Measurements from ENCODE around the gene TMEM254. TPM values are rescaled to one million over a fixed set of nuclear protein-coding genes. Genes with fewer than 3 reads are reported as not detected.

Gene TMEM254
- total and polyA plus RNA-seq, 9 of the 15 experiments (the other 6 are each of a cell fraction or from before 2014, with no cell fraction given) = 0.59 to 4.7 (median 1.9) TPM

DNA sequence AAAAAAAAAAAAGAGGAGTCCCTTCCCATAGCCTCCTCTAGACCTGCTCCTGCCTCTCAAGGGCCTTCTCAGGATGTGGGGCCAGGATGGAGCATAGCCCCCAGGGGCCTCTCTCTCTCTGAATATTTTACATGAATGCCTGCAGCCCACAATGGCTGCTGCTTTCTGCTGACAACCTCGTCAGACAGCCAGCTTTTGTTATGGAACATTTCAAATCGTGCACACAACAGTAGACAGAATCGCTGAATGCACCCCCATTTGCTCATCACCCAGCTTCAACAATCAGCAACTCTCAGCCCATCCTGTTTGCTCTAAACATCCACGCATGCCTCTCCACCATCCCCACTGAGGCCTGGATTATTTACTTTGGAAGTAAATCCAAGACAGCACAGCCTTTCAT lies 59.5 kb downstream of the TMEM254 start:
- H3K27me3 ChIP-seq (ENCODE audit: control insufficient read depth in 2 of 2, insufficient read depth in 2 of 2, low read length in 2 of 2) = peaks cover 32 to 70% of the 10 kb centered on the region in 2 experiments
- H3K4me3 ChIP-seq = no peak overlapping the region
- intact Hi-C loops (cut with micrococcal nuclease) (no loop called here), in situ Hi-C loops (cut with MboI) (no loop called here)
- no peak overlapping the region for H3K4me2 ChIP-seq (ENCODE audit: insufficient read depth, low read length)
- POLR2A ChIA-PET = no interaction called here
- no peak for TF ChIP-seq CHD4 (IDR thresholded peaks at IDR 0.05; ENCODE audit: insufficient read depth, insufficient replicate concordance, low read depth, low read length, poor library complexity, severe bottlenecking)
- no peak for TF ChIP-seq ZNF140 (CRISPR knock-in tag; IDR thresholded peaks at IDR 0.05)
- TF ChIP-seq NR4A1 (CRISPR knock-in tag; IDR thresholded peaks at IDR 0.05) = no peak
- TF ChIP-seq NR4A1 (tag; IDR thresholded peaks at IDR 0.05) = no peak
- TF ChIP-seq, protein P1, sequence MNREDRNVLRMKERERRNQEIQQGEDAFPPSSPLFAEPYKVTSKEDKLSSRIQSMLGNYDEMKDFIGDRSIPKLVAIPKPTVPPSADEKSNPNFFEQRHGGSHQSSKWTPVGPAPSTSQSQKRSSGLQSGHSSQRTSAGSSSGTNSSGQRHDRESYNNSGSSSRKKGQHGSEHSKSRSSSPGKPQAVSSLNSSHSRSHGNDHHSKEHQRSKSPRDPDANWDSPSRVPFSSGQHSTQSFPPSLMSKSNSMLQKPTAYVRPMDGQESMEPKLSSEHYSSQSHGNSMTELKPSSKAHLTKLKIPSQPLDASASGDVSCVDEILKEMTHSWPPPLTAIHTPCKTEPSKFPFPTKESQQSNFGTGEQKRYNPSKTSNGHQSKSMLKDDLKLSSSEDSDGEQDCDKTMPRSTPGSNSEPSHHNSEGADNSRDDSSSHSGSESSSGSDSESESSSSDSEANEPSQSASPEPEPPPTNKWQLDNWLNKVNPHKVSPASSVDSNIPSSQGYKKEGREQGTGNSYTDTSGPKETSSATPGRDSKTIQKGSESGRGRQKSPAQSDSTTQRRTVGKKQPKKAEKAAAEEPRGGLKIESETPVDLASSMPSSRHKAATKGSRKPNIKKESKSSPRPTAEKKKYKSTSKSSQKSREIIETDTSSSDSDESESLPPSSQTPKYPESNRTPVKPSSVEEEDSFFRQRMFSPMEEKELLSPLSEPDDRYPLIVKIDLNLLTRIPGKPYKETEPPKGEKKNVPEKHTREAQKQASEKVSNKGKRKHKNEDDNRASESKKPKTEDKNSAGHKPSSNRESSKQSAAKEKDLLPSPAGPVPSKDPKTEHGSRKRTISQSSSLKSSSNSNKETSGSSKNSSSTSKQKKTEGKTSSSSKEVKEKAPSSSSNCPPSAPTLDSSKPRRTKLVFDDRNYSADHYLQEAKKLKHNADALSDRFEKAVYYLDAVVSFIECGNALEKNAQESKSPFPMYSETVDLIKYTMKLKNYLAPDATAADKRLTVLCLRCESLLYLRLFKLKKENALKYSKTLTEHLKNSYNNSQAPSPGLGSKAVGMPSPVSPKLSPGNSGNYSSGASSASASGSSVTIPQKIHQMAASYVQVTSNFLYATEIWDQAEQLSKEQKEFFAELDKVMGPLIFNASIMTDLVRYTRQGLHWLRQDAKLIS (CRISPR knock-in tag; IDR thresholded peaks at IDR 0.05) = no peak
- no peak for TF ChIP-seq CBFA2T3 (IDR thresholded peaks at IDR 0.05)
- TF ChIP-seq, protein P2, sequence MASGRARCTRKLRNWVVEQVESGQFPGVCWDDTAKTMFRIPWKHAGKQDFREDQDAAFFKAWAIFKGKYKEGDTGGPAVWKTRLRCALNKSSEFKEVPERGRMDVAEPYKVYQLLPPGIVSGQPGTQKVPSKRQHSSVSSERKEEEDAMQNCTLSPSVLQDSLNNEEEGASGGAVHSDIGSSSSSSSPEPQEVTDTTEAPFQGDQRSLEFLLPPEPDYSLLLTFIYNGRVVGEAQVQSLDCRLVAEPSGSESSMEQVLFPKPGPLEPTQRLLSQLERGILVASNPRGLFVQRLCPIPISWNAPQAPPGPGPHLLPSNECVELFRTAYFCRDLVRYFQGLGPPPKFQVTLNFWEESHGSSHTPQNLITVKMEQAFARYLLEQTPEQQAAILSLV (tag; IDR thresholded peaks at IDR 0.05) = no peak
- TF ChIP-seq SIN3B (IDR thresholded peaks at IDR 0.05; ENCODE audit: low read depth) = no peak
- no peak for TF ChIP-seq HDAC1 (IDR thresholded peaks at IDR 0.05)
- TF ChIP-seq ATF4 (CRISPR knock-in tag; IDR thresholded peaks at IDR 0.05) = no peak
- H3K9me1 ChIP-seq (ENCODE audit: control insufficient read depth, insufficient read depth, low read length) = no peaks in the 10 kb centered on the region
- no peak overlapping the region for H3K9ac ChIP-seq (ENCODE audit: insufficient read depth in 1 of 2, low read depth in 2 of 2, low read length in 2 of 2)
- FAIRE-seq = no peak
- ATAC-seq = no peak
- BruUV-seq (replicated peaks) = no TSS peak
- no peak for DNase-seq (ENCODE audit: extremely low read depth in 1 of 4, low spot score in 3 of 4)
- no peaks in the 10 kb centered on the region for H3K36me3 ChIP-seq (ENCODE audit: control insufficient read depth, insufficient read depth, low read length)
- no peaks in the 10 kb centered on the region for H3K4me1 ChIP-seq (replicated peaks in 1 of 2; ENCODE audit: control insufficient read depth in 2 of 2, insufficient read depth in 2 of 2, low read length in 2 of 2)
- WGBS (ENCODE audit: insufficient coverage, low coverage, missing lambda C conversion rate) = 0% methylated on average over 4 of the region's 4 CpGs
- no peak overlapping the region for H2AFZ ChIP-seq (ENCODE audit: low read depth, low read length)
- H4K20me1 ChIP-seq (replicated peaks; ENCODE audit: control insufficient read depth, insufficient read depth, low read length) = no peaks in the 10 kb centered on the region; the same call in 1 of the 2 replicates
- H3K27ac ChIP-seq (ENCODE audit: extremely low read depth, low read depth, low read length) = no peak overlapping the region
- no peaks in the 10 kb centered on the region for H3K79me2 ChIP-seq (ENCODE audit: control insufficient read depth, insufficient read depth, low read length)
- no peaks in the 10 kb centered on the region for H3K9me3 ChIP-seq (replicated peaks; ENCODE audit: control insufficient read depth, insufficient read depth, low read depth, low read length)
- CTCF ChIA-PET (ENCODE audit: low intra/inter-chr PET ratio) = no interaction called here
